ENCODE results near the gene DNAJC11.

DNA sequence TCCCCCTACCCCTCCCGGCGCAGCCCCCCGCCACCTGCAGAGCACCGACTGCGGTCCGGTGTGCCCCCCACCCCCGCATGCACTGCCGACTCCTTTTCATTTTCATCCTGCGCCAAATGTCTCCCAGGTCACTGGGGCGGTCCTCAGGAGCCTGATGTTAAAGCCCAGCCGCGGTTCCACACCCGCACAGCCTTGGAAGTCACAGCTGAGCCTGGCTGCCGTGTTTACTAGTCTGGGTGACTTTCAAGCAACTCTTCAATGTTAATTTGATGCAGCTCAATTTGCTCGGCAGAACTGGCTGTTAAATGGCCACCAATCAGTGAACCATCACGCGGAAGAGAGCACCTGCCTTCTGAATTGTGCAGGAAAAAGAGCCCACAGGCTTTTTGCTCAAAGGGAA is 49.7 kb downstream of the DNAJC11 start:
- TF ChIP-seq EZH2 (optimal IDR thresholded peaks at IDR 0.05; ENCODE audit: low read depth, low read length) (no peak), EZH2phosphoT487 (IDR thresholded peaks at IDR 0.05; ENCODE audit: low read length) (no peak)
- TF ChIP-seq, protein P1, sequence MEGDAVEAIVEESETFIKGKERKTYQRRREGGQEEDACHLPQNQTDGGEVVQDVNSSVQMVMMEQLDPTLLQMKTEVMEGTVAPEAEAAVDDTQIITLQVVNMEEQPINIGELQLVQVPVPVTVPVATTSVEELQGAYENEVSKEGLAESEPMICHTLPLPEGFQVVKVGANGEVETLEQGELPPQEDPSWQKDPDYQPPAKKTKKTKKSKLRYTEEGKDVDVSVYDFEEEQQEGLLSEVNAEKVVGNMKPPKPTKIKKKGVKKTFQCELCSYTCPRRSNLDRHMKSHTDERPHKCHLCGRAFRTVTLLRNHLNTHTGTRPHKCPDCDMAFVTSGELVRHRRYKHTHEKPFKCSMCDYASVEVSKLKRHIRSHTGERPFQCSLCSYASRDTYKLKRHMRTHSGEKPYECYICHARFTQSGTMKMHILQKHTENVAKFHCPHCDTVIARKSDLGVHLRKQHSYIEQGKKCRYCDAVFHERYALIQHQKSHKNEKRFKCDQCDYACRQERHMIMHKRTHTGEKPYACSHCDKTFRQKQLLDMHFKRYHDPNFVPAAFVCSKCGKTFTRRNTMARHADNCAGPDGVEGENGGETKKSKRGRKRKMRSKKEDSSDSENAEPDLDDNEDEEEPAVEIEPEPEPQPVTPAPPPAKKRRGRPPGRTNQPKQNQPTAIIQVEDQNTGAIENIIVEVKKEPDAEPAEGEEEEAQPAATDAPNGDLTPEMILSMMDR (IDR thresholded peaks at IDR 0.05; ENCODE audit: low read length) = no peak

Data from MM.1S (cell line).